SIG-M5 (cell line): ENCODE results near the gene STUB1.

Experiments
- DNase-seq: peaks from one replicate; lab custom pipeline; 2025; lab: John Stamatoyannopoulos, UW

The STUB1 gene

DNA sequence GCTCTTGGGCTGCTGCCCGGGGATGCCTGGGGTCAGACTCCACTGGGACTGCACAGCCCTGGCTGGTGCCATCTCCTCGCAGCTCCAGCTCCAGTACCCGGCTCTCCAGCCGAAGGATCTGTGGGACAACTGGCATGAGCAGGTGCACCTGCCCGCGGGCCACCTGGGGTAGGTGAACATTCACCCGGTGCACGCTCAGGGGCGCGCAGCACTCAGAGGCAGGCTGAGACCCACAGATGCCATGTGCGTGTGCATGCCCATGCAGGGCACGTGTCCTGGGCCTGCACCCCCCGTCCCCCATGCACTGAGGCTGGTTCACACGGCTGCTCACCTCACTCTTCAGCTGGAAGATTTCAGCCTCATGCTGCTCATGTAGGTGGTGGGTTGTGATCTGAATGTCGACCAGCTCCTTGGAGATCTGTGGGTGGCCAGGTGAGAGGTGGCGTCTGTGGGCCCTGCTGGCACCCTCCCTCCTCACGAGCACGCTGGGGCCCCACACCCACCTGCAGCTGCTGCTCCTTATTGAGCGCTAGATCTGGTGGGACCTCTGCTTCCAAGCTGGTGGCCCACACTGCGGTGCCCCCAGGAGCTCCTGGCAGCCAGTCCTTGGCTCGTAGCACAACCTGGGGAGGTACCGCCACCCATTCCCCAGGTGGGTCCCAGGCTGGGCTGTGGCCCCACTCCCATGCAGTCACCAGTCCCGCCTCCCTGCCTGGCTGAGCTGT, 45.4 kb downstream of the STUB1 start:
- DNase-seq = no peak

DNA sequence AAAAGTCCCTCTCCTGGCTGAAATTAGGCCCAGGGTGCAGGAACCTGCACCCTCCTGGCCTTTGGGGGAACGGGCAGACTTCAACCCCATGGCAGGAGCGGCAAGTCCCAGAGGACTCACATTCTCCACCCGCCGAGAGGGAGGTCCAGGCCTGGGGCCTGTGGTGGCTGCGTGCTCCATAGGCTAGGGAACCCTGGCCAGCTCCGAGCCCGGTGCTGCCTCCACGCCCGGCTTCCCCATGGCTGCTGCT, 45.9 kb downstream of the STUB1 start:
- no peak for DNase-seq

DNA sequence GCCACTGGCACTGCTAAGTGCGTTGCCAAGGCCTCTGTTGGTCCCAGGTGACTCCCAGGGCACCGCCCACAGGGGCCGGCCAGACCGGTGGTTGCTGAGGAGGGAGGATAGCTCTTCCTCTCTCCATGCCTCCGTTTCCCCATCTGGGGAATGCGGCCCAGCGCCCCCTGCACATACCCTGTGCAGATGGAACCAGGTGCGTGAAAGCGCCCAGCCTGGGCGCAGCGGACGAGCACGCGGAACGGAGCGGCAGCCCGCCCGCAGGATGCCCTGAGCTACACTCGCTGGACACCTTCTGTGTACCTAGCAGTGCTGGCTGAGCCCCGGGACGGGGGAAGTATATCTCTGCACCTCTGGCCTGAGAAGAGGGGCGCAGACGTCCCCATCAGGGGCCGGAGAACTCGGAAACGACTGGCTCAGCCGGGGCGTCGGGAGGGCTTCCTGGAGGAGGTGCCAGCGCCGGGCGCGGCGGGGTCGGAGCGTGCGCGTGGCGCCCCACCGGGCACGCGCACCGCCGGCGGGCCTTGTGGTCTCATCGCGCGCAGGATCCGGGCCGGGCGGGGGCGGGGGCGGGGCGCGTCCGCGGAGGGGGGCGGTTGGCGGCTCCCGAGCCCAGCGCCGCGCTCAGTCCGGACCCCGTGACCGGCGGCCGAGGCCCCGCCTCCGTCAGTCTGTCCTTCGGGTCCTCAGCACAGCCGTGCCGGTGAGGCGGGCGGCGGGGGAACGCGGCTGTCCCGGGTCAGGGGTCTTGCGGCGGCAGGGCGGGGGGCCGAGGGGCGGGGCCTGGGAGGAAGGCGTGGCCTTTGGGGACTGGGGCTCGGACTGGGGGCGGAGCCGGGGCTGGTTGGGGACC, 46.5 kb downstream of the STUB1 start, which contains the start of the genes CCDC78 and HAGHL:
CCDC78 (minus strand) TSS at position 6 of the 853 bp plus-strand sequence. CDS start 76 bp downstream, outside the sequence.
HAGHL (plus strand) TSS at position 669 of the 853 bp plus-strand sequence. CDS start 404 bp downstream, outside the sequence.
- no peak for DNase-seq

DNA sequence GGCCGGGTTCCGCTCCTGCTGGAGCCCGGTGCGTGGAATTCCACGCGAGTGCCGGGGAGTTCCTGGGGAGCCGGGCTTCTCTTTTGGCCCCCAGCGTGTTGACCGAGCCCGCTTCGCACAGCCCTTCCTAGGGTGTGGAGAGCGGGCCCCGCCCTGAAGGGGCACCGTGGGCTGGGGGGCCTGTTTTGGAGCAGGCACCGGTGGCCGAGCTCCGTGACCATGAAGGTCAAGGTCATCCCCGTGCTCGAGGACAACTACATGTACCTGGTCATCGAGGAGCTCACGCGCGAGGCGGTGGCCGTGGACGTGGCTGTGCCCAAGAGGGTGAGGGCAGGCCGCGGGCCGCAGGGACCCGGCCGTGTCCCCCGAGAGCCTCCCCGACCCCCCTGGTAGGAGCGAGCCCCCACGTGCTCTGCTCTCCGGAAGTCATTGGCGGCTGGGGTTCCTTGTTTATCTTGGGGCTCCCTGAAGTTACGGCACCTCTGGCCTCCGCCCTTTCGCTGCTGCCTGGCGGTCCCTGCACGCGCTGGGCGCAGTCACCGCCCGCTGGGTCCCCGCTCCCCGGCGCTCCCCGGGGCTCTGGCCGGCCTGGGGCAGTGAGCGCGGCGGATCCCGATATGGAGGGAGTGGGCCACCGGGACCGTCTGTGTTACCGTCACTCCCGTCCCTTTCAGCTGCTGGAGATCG, 47.2 kb downstream of the STUB1 start:
- DNase-seq = no peak

DNA sequence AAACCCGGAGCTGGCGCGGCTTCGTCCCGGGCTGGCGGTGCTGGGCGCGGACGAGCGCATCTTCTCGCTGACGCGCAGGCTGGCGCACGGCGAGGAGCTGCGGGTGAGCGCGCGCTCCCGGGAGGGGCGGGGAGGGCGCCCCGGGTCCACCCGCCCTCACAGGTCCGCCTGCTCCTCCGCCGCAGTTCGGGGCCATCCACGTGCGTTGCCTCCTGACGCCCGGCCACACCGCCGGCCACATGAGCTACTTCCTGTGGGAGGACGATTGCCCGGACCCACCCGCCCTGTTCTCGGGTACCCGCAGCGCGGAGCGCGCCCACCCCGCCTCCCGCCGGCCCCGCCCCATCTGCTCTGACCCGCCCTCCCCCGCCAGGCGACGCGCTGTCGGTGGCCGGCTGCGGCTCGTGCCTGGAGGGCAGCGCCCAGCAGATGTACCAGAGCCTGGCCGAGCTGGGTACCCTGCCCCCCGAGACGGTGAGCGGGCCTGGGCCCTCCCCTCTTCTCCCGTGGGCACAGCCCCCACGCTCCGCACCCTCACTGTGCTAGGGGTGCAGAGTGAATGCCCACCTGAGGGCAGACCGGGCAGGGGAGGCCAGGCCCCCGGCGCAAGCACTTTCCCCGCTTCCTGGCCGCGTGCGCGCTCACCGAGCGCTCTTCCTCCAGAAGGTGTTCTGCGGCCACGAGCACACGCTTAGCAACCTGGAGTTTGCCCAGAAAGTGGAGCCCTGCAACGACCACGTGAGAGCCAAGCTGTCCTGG, 48.1 kb downstream of the STUB1 start:
- no peak for DNase-seq

DNA sequence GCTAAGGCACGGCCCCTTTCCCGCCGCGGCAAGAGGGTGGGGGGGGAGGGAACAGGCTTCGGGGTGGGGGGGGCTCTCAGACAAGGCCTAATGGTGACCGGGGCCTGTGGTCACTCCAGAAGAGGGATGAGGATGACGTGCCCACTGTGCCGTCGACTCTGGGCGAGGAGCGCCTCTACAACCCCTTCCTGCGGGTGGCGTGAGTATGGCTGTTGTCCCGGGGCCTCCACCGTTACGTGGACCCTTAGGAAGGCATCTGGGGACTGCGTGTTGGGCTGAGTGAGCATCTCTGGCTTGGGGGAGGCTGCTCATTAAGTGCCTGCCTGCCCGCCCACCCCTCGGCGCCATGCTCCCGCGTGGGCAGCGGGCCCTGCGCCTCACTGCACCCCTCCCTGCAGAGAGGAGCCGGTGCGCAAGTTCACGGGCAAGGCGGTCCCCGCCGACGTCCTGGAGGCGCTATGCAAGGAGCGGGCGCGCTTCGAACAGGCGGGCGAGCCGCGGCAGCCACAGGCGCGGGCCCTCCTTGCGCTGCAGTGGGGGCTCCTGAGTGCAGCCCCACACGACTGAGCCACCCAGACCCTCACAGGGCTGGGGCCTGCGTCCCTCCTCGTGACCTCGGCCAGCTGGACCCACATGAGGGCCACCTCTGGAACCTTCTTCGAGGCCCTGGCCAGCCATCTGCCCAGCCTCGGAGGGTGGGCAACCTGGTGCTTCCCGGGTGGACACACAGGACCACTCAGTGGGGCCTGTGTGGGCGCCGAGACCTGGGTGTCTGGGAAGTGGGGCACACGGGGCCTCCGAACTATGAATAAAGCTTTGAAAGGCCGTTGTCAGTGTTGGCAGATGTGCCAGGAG, 48.9 kb downstream of the STUB1 start:
- no peak for DNase-seq

DNA sequence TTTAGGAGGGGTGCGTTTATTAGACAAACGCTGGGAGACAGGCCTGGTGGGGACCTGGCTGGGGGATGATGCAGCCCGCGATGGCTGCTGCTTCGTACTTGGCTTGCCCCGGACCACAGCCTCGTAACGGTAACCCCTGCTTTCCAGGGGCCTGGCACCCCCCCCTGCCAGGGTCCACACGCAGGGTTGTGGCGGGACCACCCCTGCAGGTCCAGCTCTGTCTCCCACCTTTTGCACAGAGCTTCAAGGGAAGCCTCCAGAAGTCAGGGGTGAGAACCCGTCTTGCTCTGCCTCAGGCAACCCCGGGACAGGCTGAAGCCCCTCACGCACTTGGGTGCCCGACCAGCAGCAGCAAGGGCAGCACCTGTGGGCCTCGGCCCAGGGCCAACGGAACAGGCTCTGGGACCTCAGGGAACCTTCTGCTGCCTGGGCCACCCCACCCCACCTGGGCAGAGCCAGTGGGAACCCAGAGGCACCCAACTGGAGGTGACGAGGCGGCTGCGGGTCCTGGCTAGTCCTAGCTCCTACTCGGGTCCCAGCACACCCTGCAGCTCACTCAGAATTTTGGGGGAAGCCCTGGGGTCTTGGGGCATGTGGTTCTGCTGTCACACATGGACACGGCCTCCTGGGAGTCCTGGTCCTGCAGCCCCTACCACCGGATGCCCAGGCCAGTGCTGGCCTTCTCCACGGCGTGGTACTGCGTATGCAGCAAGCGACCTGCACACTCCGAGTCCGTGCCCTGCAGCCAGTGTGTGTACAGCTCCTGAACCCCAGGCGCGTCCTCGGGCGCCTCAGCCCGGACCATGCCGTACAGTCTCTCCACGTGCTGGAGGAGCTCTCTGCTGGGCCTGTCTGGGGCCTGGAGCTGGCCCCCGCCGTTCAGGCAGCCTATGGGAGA, 49.8 kb downstream of the STUB1 start:
- DNase-seq = no peak

DNA sequence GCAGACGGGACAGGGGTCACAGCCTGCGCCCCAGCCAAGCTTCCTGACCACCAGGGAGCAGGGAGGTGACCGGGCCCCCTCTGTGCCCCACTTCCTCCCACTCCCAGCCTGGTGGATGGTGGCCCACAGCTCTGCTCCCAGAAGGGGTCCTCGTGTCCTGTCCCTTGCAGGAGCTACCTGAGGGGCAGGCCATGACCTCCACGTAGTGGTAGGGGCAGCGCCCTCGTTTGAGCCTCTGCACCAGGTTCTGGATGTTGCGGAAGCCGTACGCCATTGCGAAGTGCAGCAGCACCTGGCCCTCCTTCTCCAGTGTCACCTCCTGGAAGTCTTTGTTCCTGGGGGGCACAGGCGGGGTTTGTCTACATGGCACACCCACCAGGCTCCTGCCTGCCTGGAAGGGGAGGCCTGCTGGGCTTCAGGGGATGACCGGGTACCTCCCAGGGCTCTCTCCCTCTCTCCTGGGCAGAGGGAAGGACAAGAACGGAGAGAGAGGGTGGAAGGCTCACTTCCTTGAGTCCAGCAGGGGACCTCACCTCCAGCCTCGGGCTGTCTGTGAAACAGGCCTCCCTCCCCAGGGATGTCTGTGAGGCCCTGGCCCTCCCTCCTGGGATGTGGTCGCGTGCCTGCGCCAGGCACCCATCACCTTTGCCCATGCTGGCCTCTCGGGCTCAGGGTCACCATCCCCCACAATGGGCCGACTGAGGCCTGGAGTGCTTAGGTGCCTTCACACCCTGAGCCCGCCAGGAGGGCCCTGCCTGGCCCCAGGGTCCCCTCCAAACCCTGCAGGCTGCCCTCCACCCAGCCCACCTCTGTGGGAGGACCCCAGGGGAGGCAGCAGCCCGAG, 50.7 kb downstream of the STUB1 start:
- no peak for DNase-seq

DNA sequence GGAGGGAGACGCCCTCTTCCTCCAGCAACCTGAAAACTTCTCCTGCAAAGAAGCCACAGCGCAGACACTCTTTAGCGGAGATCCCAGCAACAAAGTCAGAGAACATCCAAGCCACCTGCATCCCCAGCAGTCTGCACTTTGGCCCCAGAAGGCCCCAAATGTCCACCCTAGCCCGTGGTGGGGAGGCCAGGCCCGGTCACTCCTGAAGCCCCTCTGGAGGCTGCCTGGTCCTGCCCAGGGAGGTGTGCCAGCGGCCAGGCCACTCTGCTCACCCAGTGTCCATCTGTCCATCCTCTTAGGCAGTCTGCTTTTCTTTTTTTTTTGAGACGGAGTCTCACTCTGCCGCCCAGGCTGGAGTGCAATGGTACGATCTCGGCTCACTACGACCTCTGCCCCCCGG, 52.1 kb downstream of the STUB1 start:
- DNase-seq = no peak
